Sigmoid colon (tissue), 7 donors: ENCODE data around the gene KREMEN1. TPM values are rescaled to one million over a fixed set of nuclear protein-coding genes. Genes with fewer than 3 reads are reported as not detected.
A peak's percentile ranks its signal among the peaks of the same experiment; 100 is the strongest.

Source experiments
- DNase-seq: peaks from one replicate; pipeline ENCODE4 v3.0.0-alpha.2; 2019
- H3K27ac ChIP-seq, 4 donors: fragments of 200-600 bp; sonication (generic); one replicate each; pipeline ENCODE4 v1.5.1; 2016 to 2019; ENCODE audit warnings: mild to moderate bottlenecking in 1 of 4
- H3K27me3 ChIP-seq, 3 donors: fragments of 200-600 bp; sonication (generic); one replicate each; pipeline ENCODE4 v1.5.1; 2019; ENCODE audit warnings: mild to moderate bottlenecking in 1 of 3
- H3K36me3 ChIP-seq, 4 donors: fragments of 200-600 bp; sonication (generic); one replicate each; pipeline ENCODE4 v1.5.1; 2016 to 2019
- H3K4me1 ChIP-seq, 4 donors: fragments of 200-600 bp; sonication (generic); one replicate each; pipeline ENCODE4 v1.5.1; 2017 to 2019
- H3K4me3 ChIP-seq, 4 donors: fragments of 200-600 bp; sonication (generic); one replicate each; pipeline ENCODE4 v1.5.1; 2017 to 2019; ENCODE audit warnings: mild to moderate bottlenecking in 2 of 4, moderate library complexity in 1 of 4
- H3K9me3 ChIP-seq, 4 donors: fragments of 200-600 bp in 3 of 4; sonication (generic) in 3 of 4; one replicate each; pipeline versions ENCODE4 v1.5.1 to v1.6.1; 2013 to 2019
- CTCF ChIP-seq, 4 experiments: fragments of 450-650 bp in 3 of 4; fragments of 200-600 bp in 1 of 4; IDR thresholded peaks; one replicate each; pipeline ENCODE4 v1.5.1; 2016 to 2019; ENCODE audit warnings: antibody characterized with exemption in 4 of 4, mild to moderate bottlenecking in 3 of 4, moderate library complexity in 2 of 4
- EP300 ChIP-seq, 4 donors: sonication (generic); formaldehyde crosslinking; IDR thresholded peaks; one replicate each; pipeline ENCODE4 v1.6.1; 2017; ENCODE audit warnings: antibody characterized with exemption in 4 of 4
- POLR2A ChIP-seq, 2 donors: fragments of 450-650 bp; IDR thresholded peaks; one replicate each; pipeline ENCODE4 v1.6.1; 2016; ENCODE audit warnings: antibody characterized with exemption in 2 of 2, mild to moderate bottlenecking in 2 of 2, moderate library complexity in 2 of 2
- POLR2AphosphoS5 ChIP-seq, 4 donors: sonication (generic); formaldehyde crosslinking; IDR thresholded peaks; one replicate each; pipeline ENCODE4 v1.6.1; 2017; ENCODE audit warnings: antibody characterized with exemption in 4 of 4
- WGBS, 2 donors: extraction: QIAGEN DNeasy Blood & Tissue Kit; methylation state at CpG; one replicate each; pipeline ENCODE4 v1.1.7; 2013; 5-methylcytosine and 5-hydroxymethylcytosine counted together
- intact Hi-C: fragments of 100-400 bp; cut with DNase I; formaldehyde crosslinking; loops from one replicate; pipeline ENCODE4 v1.15.1; 2023
- polyA plus RNA-seq, 3 donors: library from polyadenylated mRNA; stranded (reverse); fragments of 200-250 nt; gene quantifications; one replicate each; pipeline ENCODE4 v1.2.3, GENCODE V29; 2013
- total RNA-seq, 4 donors: library from RNA; depleted of rRNA; stranded (reverse); fragments of >200 nt; gene quantifications; one replicate each; pipeline ENCODE4 v1.1.0, GENCODE V29; 2016
- donor health status: healthy with polysubstance abuse.
- donor health status: Bipolar disorder and iron deficiency.
- donor health status: healthy.

The KREMEN1 gene
- total and polyA plus RNA-seq, 7 donors: 4.2 to 13.2 (median 6.7) TPM

- intact Hi-C loops: no loop called here
- H3K27me3 ChIP-seq: no peaks in the 10 kb centered on the region
- no peaks in the 10 kb centered on the region for H3K36me3 ChIP-seq
- 75 to 85% methylated on average over 8 of the region's 8 CpGs for WGBS, 2 donors
- TF ChIP-seq POLR2A (IDR thresholded peaks at IDR 0.05) (no peak), CTCF (IDR thresholded peaks at IDR 0.05) (no peak), POLR2AphosphoS5 (IDR thresholded peaks at IDR 0.05) (no peak), EP300 (IDR thresholded peaks at IDR 0.05) (no peak)
- no peak overlapping the region for H3K27ac ChIP-seq
- no peaks in the 10 kb centered on the region for H3K4me1 ChIP-seq
- peak; percentile 44 for DNase-seq
- H3K4me3 ChIP-seq: no peak overlapping the region
- H3K9me3 ChIP-seq: no peaks in the 10 kb centered on the region
Observed at GRCh38 chr22:29195118-29195963, 122.5 kb downstream of the KREMEN1 start.

DNA sequence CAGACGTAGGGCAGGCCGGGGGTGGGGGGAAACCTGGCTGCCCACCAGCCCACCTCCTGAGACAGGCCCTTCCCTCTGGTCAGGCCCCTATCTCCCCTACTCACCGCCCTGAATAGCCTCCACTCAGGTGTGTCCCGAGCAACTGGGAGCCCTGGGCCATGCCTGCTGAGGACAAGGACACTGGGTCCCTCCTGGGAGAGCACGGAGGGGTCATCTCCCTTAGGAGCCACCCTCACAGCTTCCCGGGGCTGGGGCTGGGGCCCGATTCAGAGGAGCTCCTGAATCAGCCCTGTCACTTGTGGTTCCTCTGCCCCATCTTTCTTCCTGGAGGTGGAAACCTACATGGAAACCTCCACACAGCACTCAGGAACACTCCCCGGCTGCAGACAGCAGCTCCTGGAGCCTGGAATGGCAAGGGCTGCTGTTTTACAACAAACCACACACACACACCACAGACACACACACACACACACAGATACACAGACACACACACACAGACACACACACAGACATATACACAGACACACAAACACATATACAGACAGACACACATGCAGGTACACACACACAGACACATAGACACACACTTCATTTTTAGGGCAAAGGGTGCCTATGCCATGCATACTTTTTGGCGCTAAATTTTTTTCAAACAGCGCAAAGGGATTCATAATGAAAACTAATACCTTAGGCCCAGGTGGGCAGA is 123.3 kb downstream of the KREMEN1 start:
- no peak for TF ChIP-seq POLR2AphosphoS5 (IDR thresholded peaks at IDR 0.05)
- no peak for TF ChIP-seq POLR2A (IDR thresholded peaks at IDR 0.05)
- no peak for TF ChIP-seq CTCF (IDR thresholded peaks at IDR 0.05)
- no peak for TF ChIP-seq EP300 (IDR thresholded peaks at IDR 0.05)
- WGBS, 2 donors: 74 to 86% methylated on average over 10 of the region's 10 CpGs
- DNase-seq: no peak
- intact Hi-C loops: no loop called here
- Histone ChIP-seq H3K9me3 (no peaks in the 10 kb centered on the region), H3K4me1 (no peaks in the 10 kb centered on the region), H3K27me3 (no peaks in the 10 kb centered on the region), H3K36me3 (no peaks in the 10 kb centered on the region), H3K4me3 (no peak overlapping the region), H3K27ac (no peak overlapping the region)

DNA sequence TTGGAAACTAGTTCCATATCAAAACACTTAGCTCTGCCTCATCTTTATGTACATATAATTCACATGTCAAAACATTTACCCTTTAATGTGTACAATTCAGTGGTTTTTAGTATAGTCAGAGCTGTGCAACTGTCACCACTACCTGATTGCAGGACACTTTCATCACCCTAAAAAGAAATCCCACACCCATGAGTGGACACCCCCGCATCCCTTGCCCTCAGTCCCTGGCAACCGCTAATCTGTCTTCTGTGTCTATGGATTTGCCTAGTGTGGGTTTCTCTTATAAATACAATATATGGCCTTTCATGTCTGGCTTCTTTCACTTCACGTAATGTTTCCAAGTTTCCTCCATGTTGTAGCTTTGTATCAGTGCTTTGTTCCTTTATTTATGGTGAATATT is 124.3 kb downstream of the KREMEN1 start:
- TF ChIP-seq CTCF (IDR thresholded peaks at IDR 0.05) (no peak), EP300 (IDR thresholded peaks at IDR 0.05) (no peak), POLR2A (IDR thresholded peaks at IDR 0.05) (no peak), POLR2AphosphoS5 (IDR thresholded peaks at IDR 0.05) (no peak)
- no peaks in the 10 kb centered on the region for H3K9me3 ChIP-seq
- H3K27me3 ChIP-seq: no peaks in the 10 kb centered on the region
- H3K36me3 ChIP-seq: no peaks in the 10 kb centered on the region
- DNase-seq: peak; percentile 12
- no peak overlapping the region for H3K4me3 ChIP-seq
- intact Hi-C loops: no loop called here
- no peak overlapping the region for H3K27ac ChIP-seq
- no peaks in the 10 kb centered on the region for H3K4me1 ChIP-seq
- 93 to 96% methylated on average over 3 of the region's 3 CpGs for WGBS, 2 donors

DNA sequence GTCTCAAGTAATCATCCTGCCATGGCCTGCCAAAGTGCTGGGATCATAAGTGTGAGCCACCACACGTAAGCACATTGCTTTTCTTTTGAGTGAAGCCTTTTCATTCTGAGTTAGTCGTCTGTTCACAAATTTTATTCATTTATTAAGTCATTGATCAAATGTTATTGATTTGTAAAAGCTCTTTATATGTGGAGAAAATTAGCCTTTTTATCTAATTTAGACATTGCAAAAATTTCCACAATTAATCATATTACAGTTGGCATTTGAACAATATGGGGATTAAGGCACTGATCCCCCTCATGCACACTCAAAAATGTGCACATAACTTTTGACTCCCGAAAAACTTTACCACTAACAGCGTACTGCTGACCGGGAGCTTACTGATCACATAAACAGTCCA is 125.4 kb downstream of the KREMEN1 start:
- Histone ChIP-seq H3K4me1 (no peaks in the 10 kb centered on the region), H3K4me3 (no peak overlapping the region), H3K36me3 (no peaks in the 10 kb centered on the region), H3K27me3 (no peaks in the 10 kb centered on the region), H3K9me3 (no peaks in the 10 kb centered on the region), H3K27ac (no peak overlapping the region)
- no peak for DNase-seq
- intact Hi-C loops: no loop called here
- 95% methylated on average over 5 of the region's 5 CpGs for whole genome bisulfite sequencing, 2 donors
- TF ChIP-seq EP300 (IDR thresholded peaks at IDR 0.05) (no peak), POLR2A (IDR thresholded peaks at IDR 0.05) (no peak), CTCF (IDR thresholded peaks at IDR 0.05) (no peak), POLR2AphosphoS5 (IDR thresholded peaks at IDR 0.05) (no peak)
